Cardiac fibroblast (primary cell): ENCODE measurements around the gene PARP9.

Source experiments
- DNase-seq, 2 donors: peaks; one replicate each; pipeline versions ENCODE4 v3.0.0 to v3.0.0-alpha.2; 2010; ENCODE audit warnings: low read depth in 2 of 2
- H3K4me3 ChIP-seq, 2 donors: replicated peaks in 1 of 2; 1 replicate in 1 of 2; 2 replicates in 1 of 2; pipeline ENCODE4 v1.5.1; 2011; ENCODE audit warnings: low read depth in 2 of 2, low read length in 2 of 2, mild to moderate bottlenecking in 2 of 2, moderate library complexity in 1 of 2
- TF ChIP-seq, protein P1 (sequence below): IDR thresholded peaks from one replicate; pipeline ENCODE4 v1.5.1; 2011; ENCODE audit warnings: low read depth, mild to moderate bottlenecking, low read length, inconsistent platforms

Gene PARP9

DNA sequence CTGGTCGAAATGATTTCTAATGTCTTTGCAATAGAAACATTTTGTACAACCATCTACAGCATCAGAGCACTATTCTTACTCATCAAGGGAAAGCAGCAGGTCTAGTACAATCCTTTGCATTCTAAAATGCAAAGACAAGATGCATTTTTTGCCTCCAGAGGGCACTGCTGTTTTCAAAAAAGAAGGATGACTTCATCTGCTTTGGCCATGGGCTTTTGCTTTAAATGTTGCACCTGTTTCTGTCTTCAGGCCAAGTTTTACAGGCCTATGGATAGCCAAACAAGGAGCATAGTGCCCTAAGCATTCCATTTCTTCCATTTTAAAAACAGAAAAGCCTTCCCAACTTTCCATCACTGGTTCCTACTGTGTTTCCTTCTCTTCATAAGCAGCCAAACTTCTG is 3.4 kb downstream of the PARP9 start:
- TF ChIP-seq, protein P1, sequence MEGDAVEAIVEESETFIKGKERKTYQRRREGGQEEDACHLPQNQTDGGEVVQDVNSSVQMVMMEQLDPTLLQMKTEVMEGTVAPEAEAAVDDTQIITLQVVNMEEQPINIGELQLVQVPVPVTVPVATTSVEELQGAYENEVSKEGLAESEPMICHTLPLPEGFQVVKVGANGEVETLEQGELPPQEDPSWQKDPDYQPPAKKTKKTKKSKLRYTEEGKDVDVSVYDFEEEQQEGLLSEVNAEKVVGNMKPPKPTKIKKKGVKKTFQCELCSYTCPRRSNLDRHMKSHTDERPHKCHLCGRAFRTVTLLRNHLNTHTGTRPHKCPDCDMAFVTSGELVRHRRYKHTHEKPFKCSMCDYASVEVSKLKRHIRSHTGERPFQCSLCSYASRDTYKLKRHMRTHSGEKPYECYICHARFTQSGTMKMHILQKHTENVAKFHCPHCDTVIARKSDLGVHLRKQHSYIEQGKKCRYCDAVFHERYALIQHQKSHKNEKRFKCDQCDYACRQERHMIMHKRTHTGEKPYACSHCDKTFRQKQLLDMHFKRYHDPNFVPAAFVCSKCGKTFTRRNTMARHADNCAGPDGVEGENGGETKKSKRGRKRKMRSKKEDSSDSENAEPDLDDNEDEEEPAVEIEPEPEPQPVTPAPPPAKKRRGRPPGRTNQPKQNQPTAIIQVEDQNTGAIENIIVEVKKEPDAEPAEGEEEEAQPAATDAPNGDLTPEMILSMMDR = peak; percentile 60
- H3K4me3 ChIP-seq = no peak overlapping the region
- peak; percentile 79 to 81 for DNase-seq

DNA sequence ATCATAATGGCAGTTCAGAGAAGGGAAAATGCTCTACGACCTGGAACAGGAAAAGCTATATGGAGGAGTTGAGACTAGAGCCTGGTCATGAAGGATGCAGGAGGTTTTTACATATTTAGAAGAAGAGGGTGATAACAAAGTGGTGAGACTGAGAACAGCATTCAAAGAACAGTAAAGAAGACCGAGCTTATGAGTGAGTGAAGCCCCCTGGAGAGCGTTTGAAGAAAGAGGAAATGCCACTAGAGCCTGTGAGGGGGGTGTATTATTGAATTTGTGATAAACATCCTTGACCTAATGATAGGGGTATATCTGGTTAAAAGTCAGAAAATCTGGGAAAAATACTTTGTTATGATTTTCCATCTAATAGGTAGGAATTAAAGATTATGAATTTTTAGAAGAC is 4.2 kb downstream of the PARP9 start:
- TF ChIP-seq, protein P1 = no peak
- no peak for DNase-seq
- H3K4me3 ChIP-seq = no peak overlapping the region

DNA sequence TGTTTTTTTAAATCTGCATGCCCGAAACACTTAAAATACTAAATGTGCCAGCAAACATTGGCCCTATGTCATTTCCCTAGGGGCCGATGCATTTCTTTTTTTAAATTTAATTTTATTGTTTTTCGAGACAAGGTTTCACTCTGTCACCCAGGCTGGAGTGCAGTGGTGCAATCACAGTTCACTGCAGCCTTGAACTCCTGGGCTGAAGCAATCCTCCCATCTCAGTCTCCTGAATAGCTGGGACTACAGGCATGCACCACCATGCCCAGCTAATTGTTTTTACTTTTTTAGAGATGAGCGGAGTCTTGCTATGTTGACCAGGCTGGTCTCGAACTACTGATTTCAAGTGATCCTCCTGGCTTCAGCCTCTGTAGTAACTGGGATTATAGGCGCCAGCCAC is 5.5 kb downstream of the PARP9 start:
- no peak for DNase-seq
- H3K4me3 ChIP-seq = no peak overlapping the region
- TF ChIP-seq, protein P1 = no peak

DNA sequence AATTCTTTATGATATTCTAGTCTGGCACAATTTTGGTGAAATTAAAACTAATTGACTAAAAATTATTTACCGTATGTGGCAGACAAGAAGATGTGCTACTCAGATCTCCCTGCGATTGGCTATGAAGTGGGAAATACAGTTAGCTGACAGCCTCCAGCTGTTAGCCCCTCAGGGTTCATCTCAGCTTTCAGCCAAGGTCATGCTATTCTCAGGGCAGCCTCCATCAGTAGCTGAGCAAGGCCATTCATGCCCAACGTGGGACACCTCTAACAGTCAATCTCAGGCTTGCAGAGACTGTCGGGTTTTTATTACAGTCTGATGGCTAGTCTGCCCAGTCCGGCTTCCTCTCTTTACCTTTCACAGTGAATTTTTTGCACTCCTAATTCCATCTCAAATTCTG is 6.7 kb downstream of the PARP9 start:
- no peak overlapping the region for H3K4me3 ChIP-seq
- TF ChIP-seq, protein P1 = no peak
- no peak for DNase-seq

DNA sequence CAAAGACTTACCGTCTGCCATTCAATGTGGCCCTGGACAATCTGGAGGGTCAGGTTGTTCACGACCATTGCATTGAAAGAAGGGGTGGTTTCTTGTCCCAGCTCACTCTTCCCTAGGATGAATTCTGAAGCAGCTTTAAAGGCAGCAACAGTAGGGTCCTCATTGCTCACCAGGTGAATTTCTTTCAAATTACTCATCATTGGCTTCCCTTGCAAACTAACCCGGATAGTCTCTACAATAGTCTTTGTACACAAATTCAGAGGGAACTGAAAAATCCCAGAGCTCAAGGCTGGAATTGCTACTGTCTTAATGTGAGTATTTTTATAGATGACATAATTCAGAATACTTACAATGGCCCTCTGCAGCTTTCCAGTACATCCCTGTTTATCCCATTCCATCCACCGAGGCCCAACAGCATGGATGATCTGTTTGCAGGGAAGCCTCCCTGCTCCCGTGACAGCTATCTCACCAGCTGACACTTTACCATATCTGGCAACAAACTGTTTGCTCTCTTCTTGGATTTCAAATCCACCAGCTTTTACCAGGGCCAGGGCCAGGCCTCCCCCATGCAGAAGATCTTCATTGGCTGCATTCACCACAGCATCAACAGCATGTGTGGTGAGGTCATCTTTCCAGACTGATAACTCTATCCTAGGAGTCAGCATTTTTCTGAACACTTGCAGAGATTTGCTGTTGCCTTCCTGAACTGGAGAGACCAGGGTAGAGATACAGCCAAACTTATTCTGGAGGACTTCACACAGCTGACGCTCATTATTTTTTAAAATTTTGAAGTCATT is 8.6 kb downstream of the PARP9 start:
- no peak overlapping the region for H3K4me3 ChIP-seq
- DNase-seq = peak; percentile 25 to 29
- TF ChIP-seq, protein P1 = no peak

DNA sequence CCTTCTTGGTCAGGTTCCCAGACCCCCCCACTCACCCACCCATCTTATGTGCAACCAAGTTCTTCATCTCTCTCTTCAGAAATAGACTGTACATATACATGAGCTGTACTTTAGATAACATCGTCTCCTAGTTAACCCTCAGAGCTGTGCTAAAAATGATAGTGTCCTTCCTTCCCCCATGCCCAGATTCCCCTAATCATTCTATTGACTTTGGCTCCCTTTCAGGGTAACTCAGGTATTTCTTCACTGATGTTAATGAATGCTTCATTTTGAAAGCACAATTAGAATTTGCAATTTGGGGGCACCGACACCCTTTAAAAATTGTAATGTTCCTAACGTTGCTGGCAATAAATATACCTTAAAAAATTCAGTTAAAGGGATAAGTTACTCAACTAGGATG is 10.9 kb downstream of the PARP9 start:
- no peak overlapping the region for H3K4me3 ChIP-seq
- no peak for DNase-seq
- TF ChIP-seq, protein P1 = no peak

DNA sequence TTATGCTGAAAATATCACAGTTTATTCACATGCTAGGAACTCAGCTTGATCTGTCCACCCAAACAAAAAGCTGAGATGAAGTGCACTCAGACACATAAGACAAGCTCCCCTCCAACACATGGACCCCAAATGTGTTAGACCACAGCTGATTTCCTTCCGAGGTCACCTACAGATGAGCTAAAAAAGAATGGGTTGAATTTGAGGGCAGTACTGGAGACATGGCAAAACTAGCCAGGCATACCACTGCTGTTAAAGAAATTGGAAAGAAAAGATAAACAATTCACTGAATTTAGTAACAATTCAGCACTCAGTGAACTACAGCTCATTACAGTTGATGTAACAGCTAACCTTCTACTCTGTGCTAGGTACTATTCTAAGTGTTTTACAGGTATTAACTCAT is 15.5 kb downstream of the PARP9 start:
- H3K4me3 ChIP-seq = no peak overlapping the region
- TF ChIP-seq, protein P1 = no peak
- DNase-seq = no peak
